GM12872 (cell line): ENCODE data around the gene COL18A1.

ENCODE experiments used
- CTCF ChIP-seq: IDR thresholded peaks from 3 replicates; pipeline ENCODE4 v1.5.1; 2011; ENCODE audit warnings: low read depth, mild to moderate bottlenecking, low read length, moderate library complexity; ENCODE audit not compliant: insufficient read depth

Gene COL18A1

GRCh38 chr21:45403133-45403824 lies 1.7 kb upstream of the COL18A1 start:
- no peak for TF ChIP-seq CTCF

- no peak for TF ChIP-seq CTCF
Measured at GRCh38 chr21:45403825-45404729, 888 bp upstream of the COL18A1 start.

- no peak for TF ChIP-seq CTCF
Measured at GRCh38 chr21:45405271-45405818, 380 bp downstream of the COL18A1 start.

- no peak for TF ChIP-seq CTCF
Measured at GRCh38 chr21:45405819-45406762, 1.1 kb downstream of the COL18A1 start.

- no peak for TF ChIP-seq CTCF
Measured at GRCh38 chr21:45406801-45407628, 2.0 kb downstream of the COL18A1 start.

GRCh38 chr21:45407629-45408247 lies 2.8 kb downstream of the COL18A1 start:
- TF ChIP-seq CTCF = no peak
